Measurements from ENCODE around the gene DPP10.
"Not testable (repeated sequence)": the region's sequence is repeated elsewhere in the genome, so short reads cannot be mapped to it uniquely, and the experiment has no call there.

DPP10 gene

GRCh38 chr2:114442510-114442909, at the start of gene DPP10:
TSS of gene DPP10 (plus strand) at chr2:114442641.
- peak; percentile 4 for DNase-seq (ENCODE audit: low spot score)

GRCh38 chr2:114400890-114401289, 41.6 kb upstream of the DPP10 start:
- no peak for DNase-seq (ENCODE audit: low spot score)

- DNase-seq (ENCODE audit: low spot score), result no peak
These were observed 37.0 kb upstream of the DPP10 start for GRCh38 chr2:114405247-114406116.

- no peak for DNase-seq (ENCODE audit: low spot score)
These were observed 36.1 kb upstream of the DPP10 start for GRCh38 chr2:114406347-114406746.

- DNase-seq (ENCODE audit: low spot score), result not testable (repeated sequence)
These were observed 35.1 kb upstream of the DPP10 start for GRCh38 chr2:114407353-114407752.

GRCh38 chr2:114421781-114422180, 20.7 kb upstream of the DPP10 start:
- no peak for DNase-seq (ENCODE audit: low spot score)

- no peak for DNase-seq (ENCODE audit: low spot score)
These were observed 17.7 kb upstream of the DPP10 start for GRCh38 chr2:114424699-114425098.

- DNase-seq (ENCODE audit: low spot score), result no peak
These were observed 15.7 kb upstream of the DPP10 start for GRCh38 chr2:114426756-114427155.

GRCh38 chr2:114436329-114436728, 6.1 kb upstream of the DPP10 start:
- DNase-seq (ENCODE audit: low spot score), result no peak

- DNase-seq (ENCODE audit: low spot score), result no peak
These were observed 4.1 kb downstream of the DPP10 start for GRCh38 chr2:114446571-114446970.

GRCh38 chr2:114450639-114451038, 8.2 kb downstream of the DPP10 start:
- no peak for DNase-seq (ENCODE audit: low spot score)

- no peak for DNase-seq (ENCODE audit: low spot score)
These were observed 14.1 kb downstream of the DPP10 start for GRCh38 chr2:114456566-114456965.

GRCh38 chr2:114457956-114458355, 15.5 kb downstream of the DPP10 start:
- DNase-seq (ENCODE audit: low spot score), result no peak

- DNase-seq (ENCODE audit: low spot score), result no peak
These were observed 18.7 kb downstream of the DPP10 start for GRCh38 chr2:114461116-114461515.

- no peak for DNase-seq (ENCODE audit: low spot score)
These were observed 22.7 kb downstream of the DPP10 start for GRCh38 chr2:114464961-114465706.

GRCh38 chr2:114468343-114468742, 25.9 kb downstream of the DPP10 start:
- DNase-seq (ENCODE audit: low spot score), result no peak

GRCh38 chr2:114472246-114472645, 29.8 kb downstream of the DPP10 start:
- DNase-seq (ENCODE audit: low spot score), result no peak

- DNase-seq (ENCODE audit: low spot score), result no peak
These were observed 30.3 kb downstream of the DPP10 start for GRCh38 chr2:114472726-114473125.

- DNase-seq (ENCODE audit: low spot score), result no peak
These were observed 46.5 kb downstream of the DPP10 start for GRCh38 chr2:114488841-114489530.

- DNase-seq (ENCODE audit: low spot score), result no peak
These were observed 52.6 kb downstream of the DPP10 start for GRCh38 chr2:114495046-114495445.

GRCh38 chr2:114496959-114497358, 54.5 kb downstream of the DPP10 start:
- no peak for DNase-seq (ENCODE audit: low spot score)

- DNase-seq (ENCODE audit: low spot score), result no peak
These were observed 56.7 kb downstream of the DPP10 start for GRCh38 chr2:114499101-114499500.

- no peak for DNase-seq (ENCODE audit: low spot score)
These were observed 65.3 kb downstream of the DPP10 start for GRCh38 chr2:114507744-114508143.

All from COLO829 (cell line).